GM21447 (cell line): ENCODE results near the gene CCNL2.

Experiments
- ATAC-seq: cut with Tn5 transposase; IDR thresholded peaks from one replicate; pipeline ENCODE4 v1.9.1; 2021; ENCODE audit not compliant: unreplicated experiment

Gene CCNL2

DNA sequence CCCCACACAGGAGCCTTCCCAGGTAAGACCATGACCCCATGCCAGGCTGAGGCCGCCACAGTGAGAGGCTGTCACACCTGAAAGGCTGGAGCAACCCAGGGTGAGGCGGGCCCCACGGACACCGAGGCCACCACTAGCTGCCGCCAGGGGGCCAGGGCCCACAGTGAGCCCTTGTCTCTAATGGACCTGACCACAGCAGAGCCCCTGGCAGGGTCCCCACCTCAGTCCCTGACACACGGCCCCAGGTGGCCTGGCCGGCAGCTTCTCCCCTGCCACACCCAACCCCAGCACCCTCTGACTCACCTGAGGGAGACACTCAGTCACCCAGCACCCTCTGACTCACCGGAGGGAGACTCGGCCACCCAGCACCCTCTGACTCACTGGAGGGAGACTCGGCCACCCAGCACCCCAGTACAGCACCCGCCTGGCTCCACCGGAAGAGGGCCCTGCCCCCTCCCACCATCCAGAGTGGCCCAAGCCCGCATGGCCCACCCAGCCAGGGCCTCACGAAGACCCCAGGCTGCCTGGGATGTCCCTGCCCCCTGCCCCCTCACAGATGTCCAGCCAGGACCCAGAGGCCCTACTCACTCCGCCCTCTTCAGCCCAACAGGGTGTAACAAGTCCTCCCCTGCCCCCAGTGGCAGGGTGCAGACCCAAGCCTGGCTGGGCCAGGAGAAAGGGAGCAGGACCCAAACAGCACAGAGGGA, 54.3 kb downstream of the CCNL2 start:
- ATAC-seq, result no peak

DNA sequence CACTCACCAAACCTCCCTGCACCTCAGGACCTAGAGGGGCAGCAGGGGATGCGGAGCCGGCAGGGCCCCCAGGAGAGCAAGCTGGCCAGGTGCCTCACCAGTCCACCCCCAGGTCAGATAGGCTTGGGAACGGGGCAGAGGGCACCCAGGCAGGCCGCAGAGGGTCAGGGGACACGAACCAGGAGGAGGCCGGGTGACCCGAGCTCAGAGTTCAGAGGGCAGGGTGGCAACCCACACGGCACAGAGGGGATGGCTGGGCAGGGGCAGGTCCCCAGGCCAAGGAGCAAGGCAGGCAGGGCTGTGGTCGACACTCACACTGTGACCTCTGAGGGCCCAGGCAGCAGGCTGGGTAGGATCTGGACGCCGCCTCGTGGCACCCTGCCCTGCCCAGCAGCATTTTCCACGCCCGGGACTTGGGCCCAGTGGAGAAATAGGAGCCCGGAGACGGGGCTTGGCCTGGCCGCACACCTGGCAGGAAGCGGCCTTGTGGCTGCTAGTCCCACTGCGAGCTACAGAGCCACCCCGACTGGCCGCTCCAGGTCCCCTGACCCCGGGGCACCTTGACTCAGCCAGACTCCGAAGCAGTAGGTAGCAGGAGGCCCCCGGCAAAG, 55.2 kb downstream of the CCNL2 start:
- ATAC-seq, result no peak

- no peak for ATAC-seq
Observed at GRCh38 chr1:1342584-1343115, 56.5 kb downstream of the CCNL2 start.

DNA sequence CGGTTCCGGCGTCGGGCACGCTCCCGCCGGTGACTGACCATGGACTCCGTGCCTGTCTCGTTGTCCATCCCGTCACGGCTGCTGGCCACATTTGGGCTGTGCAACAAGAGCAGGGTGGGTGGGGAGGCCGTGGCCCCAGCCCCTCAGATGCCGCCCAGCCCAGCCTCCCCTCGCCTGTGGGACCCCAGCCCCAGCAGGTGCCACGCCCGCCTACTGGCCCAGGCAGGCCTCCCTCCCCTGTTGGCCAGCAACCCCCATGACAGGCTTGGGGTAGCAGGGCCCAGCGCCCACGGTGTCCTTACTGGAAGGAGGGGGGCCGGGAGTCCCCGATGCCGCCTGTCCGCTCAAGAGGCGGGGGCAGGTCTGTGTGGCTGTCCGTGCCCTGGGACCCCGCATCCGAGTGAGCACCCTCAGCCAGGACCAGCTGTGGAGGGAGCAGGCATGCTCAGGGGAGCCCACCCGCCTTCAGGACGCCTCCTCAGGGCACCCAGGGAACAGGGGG, 57.0 kb downstream of the CCNL2 start:
- ATAC-seq, result no peak

GRCh38 chr1:1341549-1342021, 57.5 kb downstream of the CCNL2 start:
- ATAC-seq, result no peak

DNA sequence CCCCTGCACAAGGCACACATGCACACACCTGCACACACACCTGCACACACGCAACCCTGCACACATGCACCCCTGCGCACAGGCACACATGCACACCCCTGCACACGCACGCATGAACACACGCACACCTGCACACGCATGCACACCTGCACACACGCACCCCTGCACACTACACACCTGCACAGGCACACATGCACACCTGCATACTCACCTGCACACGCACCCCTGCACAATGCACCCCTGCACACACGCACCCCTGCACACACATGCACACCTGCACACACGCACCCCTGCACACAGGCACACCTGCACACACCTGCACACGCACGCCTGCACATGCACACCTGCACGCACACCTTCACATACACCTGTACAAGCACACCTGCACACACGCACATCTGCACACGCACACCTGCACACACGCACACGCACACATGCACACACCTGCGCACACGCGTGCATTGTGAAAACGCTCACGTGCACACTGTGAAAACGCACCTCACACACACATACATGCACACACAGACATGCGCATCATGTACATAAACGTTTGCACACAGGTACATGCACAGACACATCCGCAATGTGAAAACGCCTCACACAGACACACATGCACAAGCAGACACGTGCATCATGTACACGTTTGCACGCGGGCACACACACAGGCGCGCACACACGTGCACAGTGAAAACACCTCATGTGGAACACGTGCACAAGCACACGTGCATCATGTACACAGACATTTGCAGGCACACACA, 58.2 kb downstream of the CCNL2 start:
- ATAC-seq, result no peak

- ATAC-seq, result no peak
Observed at GRCh38 chr1:1340185-1340584, 59.0 kb downstream of the CCNL2 start.

GRCh38 chr1:1338278-1338677, 60.9 kb downstream of the CCNL2 start:
- ATAC-seq, result no peak

DNA sequence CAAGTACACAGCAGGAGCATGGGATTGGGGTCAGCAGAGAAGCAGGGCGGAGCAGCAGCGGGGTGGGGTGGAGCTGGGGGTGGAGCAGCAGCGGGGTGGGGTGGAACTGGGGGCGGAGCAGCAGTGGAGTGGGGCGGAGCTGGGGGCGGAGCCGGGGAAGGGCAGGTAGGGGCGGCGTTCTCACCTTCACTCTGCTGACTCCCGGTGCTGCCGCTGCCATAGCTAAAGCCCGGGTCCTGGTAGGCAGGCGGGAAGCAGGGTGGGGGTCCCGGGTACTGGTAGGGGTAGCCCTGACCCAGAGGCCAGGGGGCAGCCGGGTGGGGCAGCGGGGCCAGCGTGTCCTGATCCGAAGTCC, 61.4 kb downstream of the CCNL2 start:
- ATAC-seq, result no peak

DNA sequence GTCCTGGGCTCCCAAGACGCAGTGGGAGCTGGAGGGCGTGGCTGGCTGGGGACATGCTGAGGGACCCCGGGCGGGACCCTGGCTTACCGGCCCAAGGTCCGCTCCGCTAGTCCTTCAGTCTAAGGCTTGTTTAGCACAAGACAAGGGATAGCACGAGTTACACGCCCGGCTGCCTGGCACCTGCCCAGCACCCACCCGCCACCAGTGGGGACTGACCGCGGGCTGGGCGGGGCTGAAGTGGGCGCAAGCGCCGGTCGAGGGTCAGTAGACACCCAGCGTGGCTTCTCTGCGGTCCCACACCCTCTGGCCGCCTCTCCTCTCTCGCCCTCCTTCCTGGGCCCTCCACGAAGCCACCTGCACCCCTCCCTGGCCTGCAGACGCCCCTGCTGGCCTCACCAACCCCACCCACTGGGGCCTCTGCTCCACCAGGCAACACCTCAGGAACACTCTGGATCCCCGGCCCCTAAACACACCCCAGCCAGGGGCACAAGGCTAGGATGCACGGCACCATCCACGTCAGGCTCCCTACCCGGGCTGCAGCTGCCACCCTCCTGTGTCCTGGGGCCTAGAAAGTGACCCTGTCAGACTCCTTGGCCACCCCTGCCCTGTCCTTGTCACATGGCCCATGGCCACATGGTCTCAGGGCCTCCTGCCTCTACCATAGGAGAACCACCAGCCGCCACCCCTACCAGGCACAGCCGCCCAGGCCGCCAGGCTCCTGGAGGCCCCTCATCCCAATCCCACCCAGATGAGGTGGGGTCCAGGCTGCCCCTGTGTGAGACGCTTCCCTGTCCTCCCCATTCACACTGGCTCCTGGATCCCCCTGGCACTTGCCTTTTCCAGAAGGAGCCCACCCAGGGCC, 62.0 kb downstream of the CCNL2 start:
- ATAC-seq, result no peak

DNA sequence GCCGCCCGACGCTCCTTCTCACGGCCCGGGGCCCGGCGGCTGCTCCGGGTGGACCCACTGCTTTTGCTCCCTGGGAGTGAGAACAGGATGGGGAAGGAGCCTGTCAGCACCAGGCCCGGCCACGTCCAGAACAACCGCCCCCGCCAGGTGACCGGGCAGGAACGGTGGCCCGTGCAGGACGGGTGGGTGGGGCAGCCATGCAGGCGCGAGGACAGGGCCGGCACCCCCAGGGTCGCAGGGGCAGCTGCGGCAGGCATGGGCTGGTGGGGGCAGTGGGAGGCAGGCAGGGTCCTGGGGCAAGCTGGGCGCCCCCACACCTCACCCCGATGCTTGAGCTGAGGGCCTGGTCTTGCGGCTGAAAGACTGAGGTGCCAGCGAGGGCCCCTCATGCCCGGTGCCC, 62.7 kb downstream of the CCNL2 start:
- no peak for ATAC-seq

DNA sequence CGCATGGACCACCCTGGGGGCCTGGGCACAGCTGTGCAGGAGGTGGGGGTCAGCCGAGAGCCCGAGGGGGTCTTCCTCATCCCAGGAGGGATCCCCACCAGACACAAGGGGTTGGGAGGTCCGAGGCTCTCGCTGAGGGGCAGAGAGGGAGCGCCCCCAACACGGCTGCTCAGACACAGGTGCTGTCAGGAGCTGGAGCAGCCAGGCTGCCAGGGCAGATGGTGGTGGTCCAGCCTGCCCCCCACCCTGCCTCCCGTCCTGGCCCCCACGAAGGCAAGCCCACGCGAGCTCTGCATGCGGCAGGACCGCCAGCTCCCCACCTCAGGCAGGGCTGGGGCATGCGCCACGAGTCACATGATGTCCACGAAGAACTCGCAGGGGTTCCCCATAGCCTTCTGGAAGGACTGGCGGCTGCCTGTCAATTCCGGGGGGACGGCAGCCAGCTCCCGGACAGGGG, 63.3 kb downstream of the CCNL2 start:
- ATAC-seq, result no peak
